Activated CD4-positive, alpha-beta T cell treated with anti-CD3 and anti-CD28 coated beads, Interleukin-2, Interleukin-6, amounts not matched to agents 100 ng/mL and 50 ng/mL, durations not matched to agents 16 hours and 8 hours (primary cell): ENCODE results near the gene RADIL.

Experiments used
- DNase-seq: peaks from one replicate; pipeline ENCODE4 v3.0.0-alpha.2; 2020

The RADIL gene

DNA sequence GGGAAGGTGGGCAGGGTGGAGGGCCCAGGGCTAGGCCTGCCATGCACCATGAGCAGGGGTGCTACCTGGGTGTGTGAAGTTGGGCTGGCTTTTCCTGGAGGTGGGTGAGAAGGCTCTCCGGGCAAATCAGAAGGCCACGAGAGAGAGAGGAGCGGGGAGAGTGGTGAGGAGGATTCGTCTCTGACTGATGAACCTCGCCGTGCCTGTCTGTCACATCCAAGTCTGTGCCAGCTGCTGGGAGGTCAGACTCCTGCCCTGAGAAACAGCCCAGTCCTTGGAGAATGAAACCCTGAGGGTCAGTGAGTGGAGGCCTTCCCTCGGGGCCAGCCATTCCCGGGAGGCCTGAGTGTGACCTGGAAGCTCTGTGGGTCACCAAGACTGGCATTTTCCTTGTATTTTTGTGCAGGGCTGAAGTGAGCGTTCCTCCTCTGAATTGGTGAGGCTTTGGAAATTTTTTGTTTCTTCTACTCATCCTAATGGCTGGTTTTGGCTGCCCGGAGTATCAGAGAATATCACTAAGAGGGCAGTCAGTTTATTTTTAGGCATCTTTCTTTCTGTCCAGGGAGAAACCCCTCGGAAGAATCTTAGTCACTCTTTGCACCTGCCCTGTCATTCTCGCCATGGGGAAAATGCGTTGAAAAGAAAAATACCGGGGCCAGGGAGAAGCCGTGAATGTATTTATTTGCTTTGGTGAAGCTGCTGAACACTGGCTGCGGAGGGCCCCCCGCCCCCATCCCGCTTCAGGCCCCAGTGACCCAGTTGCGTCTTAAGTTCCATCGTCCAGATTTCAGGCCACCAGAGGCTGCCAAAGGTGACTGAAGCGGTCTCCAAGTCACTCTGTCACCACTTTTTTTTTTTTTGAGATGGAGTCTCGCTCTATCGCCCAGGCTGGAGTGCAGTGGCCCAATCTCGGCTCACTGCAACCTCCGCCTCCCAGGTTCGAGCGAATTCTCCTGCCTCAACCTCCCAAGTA is 114.6 kb downstream of the RADIL start:
- DNase-seq: no peak

- DNase-seq: no peak
These were observed 116.6 kb downstream of the RADIL start for GRCh38 chr7:4766666-4767519.

DNA sequence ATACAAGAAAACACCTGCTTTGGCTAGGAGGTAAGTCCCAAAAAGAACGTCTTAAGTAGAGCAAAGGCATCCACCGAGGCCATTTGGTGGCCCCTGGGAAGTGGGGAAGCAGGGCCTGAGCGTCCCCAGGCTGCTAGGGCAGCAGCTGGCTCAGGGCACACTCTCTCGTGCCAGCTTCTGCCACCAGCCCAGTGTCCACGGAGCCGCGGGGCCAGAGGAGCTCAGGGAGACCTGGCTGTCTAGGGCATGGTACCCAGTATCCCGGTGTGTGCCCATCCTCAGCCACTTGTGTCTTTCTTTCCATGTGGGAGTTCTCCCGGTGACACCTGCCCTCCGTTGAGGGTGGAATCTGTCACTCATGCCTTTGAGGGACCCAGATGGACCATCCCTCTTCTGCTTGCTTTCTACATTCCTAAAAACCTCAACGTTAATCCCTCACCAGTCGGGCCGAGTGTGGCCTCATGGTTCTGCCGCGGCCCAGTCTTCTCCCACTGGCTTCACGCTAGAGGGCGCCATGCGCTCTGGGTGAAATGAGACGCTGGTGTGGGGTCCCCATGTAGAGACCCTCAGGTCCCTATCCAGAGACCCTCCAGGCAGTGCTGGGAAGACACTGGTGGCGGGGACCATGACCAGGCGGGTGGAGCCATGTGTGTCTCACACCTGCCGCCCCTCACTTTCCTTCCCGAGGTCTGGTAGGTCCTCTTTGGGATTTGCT is 117.6 kb downstream of the RADIL start:
- DNase-seq: no peak

DNA sequence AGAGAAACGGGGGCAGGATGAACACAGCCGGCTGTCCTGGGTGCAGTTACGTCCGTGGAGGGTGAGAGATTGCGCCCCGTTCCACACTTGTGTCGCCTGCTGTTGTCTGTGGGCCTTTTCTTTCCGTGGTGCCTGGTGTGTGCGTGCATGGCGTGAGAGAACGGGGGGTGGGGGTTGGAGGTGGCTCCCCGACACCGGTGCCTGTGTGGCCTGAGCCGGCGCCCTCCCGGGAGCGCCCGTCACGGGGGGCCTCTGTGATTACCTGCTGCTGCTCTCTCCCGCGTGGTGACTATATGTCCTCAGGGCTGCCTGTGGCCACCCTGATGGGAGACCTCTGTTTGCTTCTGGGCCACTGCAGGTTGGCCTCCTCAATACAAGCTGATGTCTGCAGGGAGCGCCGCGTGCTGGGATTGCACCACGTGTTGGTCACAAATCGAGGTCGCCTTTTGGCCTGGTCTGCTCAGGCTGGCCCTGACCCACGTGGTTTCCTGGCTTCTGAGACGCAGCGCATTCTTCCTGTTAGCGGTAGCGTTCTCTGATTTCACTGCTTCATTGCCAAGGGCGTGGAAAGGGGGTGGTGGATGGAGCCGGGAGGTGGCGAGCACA is 119.0 kb downstream of the RADIL start:
- no peak for DNase-seq

GRCh38 chr7:4763794-4764185 is 119.7 kb downstream of the RADIL start:
- no peak for DNase-seq

- no peak for DNase-seq
These were observed 120.3 kb downstream of the RADIL start for GRCh38 chr7:4763091-4763793.

GRCh38 chr7:4762121-4763055 is 121.1 kb downstream of the RADIL start:
- DNase-seq: no peak

DNA sequence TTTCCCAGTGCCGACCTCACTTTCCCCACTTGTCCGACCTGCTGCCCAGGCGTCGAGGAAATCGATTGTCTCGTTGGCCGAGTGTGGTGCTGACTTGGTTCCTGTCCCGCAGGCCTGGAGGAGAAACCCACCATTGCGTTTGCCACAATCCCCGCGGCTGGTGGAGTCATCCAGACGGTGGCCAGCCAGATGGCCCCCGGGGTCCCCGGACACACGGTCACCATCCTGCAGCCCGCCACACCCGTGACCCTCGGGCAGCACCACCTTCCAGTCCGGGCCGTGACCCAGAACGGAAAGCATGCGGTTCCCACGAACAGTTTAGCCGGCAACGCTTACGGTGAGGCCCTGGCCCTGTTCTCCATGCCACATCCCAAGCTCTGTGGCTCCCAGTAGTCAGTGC is 122.6 kb downstream of the RADIL start:
- no peak for DNase-seq

- no peak for DNase-seq
These were observed 124.3 kb downstream of the RADIL start for GRCh38 chr7:4759211-4759610.

DNA sequence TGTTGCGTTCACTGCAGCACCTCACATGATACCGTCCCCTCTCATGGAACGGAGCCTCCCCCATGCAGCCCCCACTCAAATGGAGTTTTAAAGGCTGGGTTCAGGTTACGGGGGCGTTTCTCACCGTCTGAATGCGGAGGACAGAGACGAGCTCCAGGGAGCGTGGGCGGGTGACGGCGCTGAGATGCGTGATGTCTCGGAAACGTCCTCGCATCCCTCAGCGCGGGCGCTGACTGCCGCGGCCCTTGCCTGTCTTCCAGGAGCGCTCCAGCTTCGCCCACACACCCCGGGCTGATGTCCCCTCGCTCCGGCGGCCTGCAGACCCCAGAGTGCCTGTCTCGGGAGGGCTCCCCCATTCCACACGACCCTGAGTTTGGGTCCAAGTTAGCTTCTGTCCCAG is 124.7 kb downstream of the RADIL start:
- DNase-seq: no peak

- DNase-seq: no peak
These were observed 125.4 kb downstream of the RADIL start for GRCh38 chr7:4758111-4758510.

DNA sequence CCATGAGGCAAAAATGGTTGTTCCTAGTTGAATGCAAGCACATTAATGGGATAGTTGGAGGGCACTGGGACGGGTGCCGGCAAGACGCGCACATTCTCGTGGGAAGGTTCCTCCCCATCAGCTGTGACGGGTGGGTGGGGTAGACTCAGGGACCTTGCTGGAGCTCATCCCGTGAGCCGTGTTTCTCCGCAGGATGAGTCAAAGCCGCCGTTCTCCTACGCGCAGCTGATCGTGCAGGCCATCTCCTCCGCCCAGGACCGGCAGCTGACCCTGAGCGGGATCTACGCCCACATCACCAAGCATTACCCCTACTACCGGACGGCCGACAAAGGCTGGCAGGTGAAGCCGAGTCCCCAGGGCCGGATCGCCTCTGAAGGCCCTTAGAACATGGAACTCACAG is 128.5 kb downstream of the RADIL start:
- no peak for DNase-seq

DNA sequence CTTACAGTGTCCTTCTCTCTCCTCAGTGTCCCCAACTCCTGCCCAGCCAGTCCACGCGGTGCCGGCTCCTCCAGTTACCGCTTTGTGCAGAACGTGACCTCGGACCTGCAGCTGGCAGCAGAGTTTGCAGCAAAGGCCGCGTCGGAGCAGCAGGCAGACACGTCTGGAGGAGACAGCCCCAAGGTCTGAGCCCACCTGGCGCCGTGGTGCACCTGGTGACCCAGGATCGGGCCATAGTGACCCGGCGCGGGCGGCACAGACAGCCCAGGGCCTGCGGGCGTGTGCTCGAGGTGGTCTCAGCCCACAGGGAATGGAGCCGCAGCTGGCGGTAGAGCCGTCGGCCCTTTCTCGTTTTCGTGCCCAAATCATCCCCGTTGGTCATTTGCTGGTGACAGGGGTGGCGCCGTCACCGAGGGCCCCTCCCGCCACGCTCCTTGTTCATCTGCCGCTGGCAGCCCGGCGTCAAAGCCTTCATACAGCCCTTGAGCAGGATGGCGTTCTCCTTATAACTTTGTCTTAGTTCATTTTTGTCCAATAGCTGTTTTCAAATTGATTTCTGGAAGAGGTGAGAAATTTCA is 129.0 kb downstream of the RADIL start:
- no peak for DNase-seq

GRCh38 chr7:4753598-4754432 is 129.7 kb downstream of the RADIL start:
- DNase-seq: peak; percentile 86

DNA sequence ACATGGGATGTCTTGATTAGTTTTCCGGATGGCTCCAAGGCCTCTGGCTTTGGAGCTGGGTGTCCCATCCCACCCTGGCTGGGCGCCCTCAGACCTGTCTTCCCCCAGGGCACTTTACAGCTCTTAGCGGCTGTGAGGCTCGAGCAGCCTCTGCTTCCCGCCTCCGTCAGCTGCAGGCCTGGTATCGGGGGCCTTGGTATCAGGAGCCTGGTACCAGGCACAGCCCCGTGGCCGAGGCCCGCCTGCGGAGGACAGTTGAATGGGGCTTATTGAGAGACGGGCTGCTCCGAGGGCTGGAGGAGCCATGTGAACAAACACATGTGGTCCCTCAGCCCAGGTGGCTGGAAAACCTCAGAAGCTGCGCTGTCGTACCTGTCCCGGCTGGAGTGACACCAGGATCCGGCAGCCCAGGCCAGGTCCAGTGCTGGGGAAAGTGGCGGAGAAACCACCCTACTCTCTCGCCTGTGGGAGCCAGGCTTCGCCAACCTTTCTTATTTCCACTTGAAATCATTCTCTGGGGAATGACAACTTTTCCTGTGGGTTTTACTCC is 132.0 kb downstream of the RADIL start:
- DNase-seq: no peak

DNA sequence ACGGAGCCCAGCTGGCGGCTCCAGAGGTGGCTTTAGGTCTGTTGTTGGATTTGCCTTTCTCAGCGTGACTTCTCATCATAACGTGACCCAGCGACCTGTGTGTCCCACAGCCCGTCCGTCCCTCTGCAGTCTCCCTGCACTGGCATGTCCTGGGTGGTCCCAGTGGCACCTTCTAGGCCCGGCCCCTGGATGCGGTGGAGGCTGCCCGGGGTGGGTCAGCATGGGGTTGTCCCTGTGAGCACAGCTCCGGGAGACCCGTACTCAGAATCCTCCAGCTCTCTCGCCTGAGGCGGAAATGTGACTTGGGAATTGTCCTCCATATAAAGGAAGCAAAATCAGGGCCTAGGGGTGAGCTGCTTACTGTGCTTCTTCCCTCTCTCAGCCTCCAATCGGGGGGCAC is 133.7 kb downstream of the RADIL start:
- no peak for DNase-seq

DNA sequence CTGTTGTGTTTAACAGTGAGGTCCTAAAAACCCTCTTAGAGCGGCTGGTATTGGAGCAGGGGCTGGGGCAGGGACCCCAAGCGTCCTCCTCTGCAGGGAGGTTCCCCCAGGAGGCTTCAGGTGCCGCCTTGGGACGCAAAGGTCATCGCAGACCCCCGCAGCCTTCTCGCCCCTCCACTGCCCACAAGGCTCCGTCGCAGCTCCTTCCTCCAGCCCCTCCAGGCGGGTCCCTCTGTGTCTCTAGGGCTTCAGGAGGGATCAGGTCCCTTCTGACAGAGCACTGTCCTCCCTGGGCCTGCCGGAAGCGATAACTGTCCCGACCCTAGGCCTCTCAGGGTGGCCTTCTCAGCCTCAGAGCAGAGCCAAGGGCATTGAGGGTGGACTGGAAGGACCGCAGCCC is 134.2 kb downstream of the RADIL start:
- DNase-seq: no peak
